Nephron progenitor cell (in vitro differentiated cells): Measurements from ENCODE around the gene COL4A1.

Experiments
- DNase-seq: peaks from one replicate; pipeline ENCODE4 v3.0.0; 2021
- H3K27ac Mint-ChIP-seq: 2 replicates; pipeline ENCODE4 v1.8.0; 2021; ENCODE audit warnings: mild to moderate bottlenecking, moderate library complexity, mixed read lengths
- H3K27me3 Mint-ChIP-seq: 2 replicates; pipeline ENCODE4 v1.8.0; 2021; ENCODE audit warnings: mild to moderate bottlenecking, low read depth, mixed read lengths; ENCODE audit not compliant: poor library complexity
- H3K36me3 Mint-ChIP-seq: 2 replicates; pipeline ENCODE4 v1.8.0; 2021; ENCODE audit warnings: low read depth, mixed read lengths
- H3K4me1 Mint-ChIP-seq: 2 replicates; pipeline ENCODE4 v1.8.0; 2021; ENCODE audit warnings: mixed read lengths
- H3K4me3 Mint-ChIP-seq: 2 replicates; pipeline ENCODE4 v1.8.0; 2021; ENCODE audit warnings: mild to moderate bottlenecking, moderate library complexity, mixed read lengths
- H3K9me3 Mint-ChIP-seq: 2 replicates; pipeline ENCODE4 v1.8.0; 2021; ENCODE audit warnings: mild to moderate bottlenecking, moderate library complexity, mixed read lengths
- CTCF ChIP-seq: fragments of 200-600 bp; sonication (generic); IDR thresholded peaks from 2 replicates; pipeline ENCODE4 v1.5.0; 2021; ENCODE audit warnings: antibody characterized with exemption

Gene COL4A1

GRCh38 chr13:110186231-110186855 is 120.6 kb downstream of the COL4A1 start:
- no peak for TF ChIP-seq CTCF
- Mint-ChIP-seq H3K9me3 (no peaks in the 10 kb centered on the region), H3K27ac (no peak overlapping the region), H3K4me1 (peaks cover 13% of the 10 kb centered on the region), H3K36me3 (peaks cover 63% of the 10 kb centered on the region), H3K4me3 (no peak overlapping the region), H3K27me3 (no peaks in the 10 kb centered on the region)
- DNase-seq, result no peak

GRCh38 chr13:110185696-110186095 is 121.3 kb downstream of the COL4A1 start:
- H3K9me3 Mint-ChIP-seq, result no peaks in the 10 kb centered on the region
- no peak for DNase-seq
- H3K4me3 Mint-ChIP-seq, result no peak overlapping the region
- H3K27ac Mint-ChIP-seq, result no peak overlapping the region
- H3K4me1 Mint-ChIP-seq, result peaks cover 13% of the 10 kb centered on the region
- no peaks in the 10 kb centered on the region for H3K27me3 Mint-ChIP-seq
- peaks cover 64% of the 10 kb centered on the region for H3K36me3 Mint-ChIP-seq
- TF ChIP-seq CTCF, result no peak

- no peak for TF ChIP-seq CTCF
- no peak for DNase-seq
- Mint-ChIP-seq H3K9me3 (no peaks in the 10 kb centered on the region), H3K4me3 (no peak overlapping the region), H3K27ac (no peak overlapping the region), H3K4me1 (peaks cover 9% of the 10 kb centered on the region), H3K27me3 (no peaks in the 10 kb centered on the region), H3K36me3 (peaks cover 60% of the 10 kb centered on the region)
These were observed 123.0 kb downstream of the COL4A1 start for GRCh38 chr13:110183910-110184309.

- Mint-ChIP-seq H3K9me3 (no peaks in the 10 kb centered on the region), H3K27ac (no peak overlapping the region), H3K36me3 (peaks cover 60% of the 10 kb centered on the region), H3K4me3 (no peak overlapping the region), H3K27me3 (no peaks in the 10 kb centered on the region), H3K4me1 (peaks cover 3% of the 10 kb centered on the region)
- TF ChIP-seq CTCF, result no peak
- no peak for DNase-seq
These were observed 124.5 kb downstream of the COL4A1 start for GRCh38 chr13:110182461-110182860.

- H3K27me3 Mint-ChIP-seq, result no peaks in the 10 kb centered on the region
These were observed 125.0 kb downstream of the COL4A1 start for GRCh38 chr13:110182003-110182402.

More at GRCh38 chr13:110182003-110182402, 125.0 kb downstream of the COL4A1 start:
- no peak for TF ChIP-seq CTCF
- no peak for DNase-seq
- Mint-ChIP-seq H3K4me3 (no peak overlapping the region), H3K9me3 (no peaks in the 10 kb centered on the region), H3K27ac (no peak overlapping the region), H3K36me3 (peaks cover 62% of the 10 kb centered on the region), H3K4me1 (peaks cover 3% of the 10 kb centered on the region)
